Testis (tissue), 2 donors: ENCODE results near the gene ZNF8.

ENCODE experiments used
- POLR2A ChIP-seq: fragments of 450-650 bp; IDR thresholded peaks from one replicate; pipeline ENCODE4 v1.6.1; 2017; ENCODE audit warnings: antibody characterized with exemption, mild to moderate bottlenecking, moderate library complexity
- TF ChIP-seq, protein P1 (sequence below), 3 experiments: fragments of 450-650 bp in 2 of 3; fragments of 200-600 bp in 1 of 3; sonication (generic) in 1 of 3; IDR thresholded peaks; one replicate each; pipeline ENCODE4 v1.5.1; 2016 to 2019; ENCODE audit warnings: antibody characterized with exemption in 3 of 3, mild to moderate bottlenecking in 2 of 3, moderate library complexity in 1 of 3

DNA sequence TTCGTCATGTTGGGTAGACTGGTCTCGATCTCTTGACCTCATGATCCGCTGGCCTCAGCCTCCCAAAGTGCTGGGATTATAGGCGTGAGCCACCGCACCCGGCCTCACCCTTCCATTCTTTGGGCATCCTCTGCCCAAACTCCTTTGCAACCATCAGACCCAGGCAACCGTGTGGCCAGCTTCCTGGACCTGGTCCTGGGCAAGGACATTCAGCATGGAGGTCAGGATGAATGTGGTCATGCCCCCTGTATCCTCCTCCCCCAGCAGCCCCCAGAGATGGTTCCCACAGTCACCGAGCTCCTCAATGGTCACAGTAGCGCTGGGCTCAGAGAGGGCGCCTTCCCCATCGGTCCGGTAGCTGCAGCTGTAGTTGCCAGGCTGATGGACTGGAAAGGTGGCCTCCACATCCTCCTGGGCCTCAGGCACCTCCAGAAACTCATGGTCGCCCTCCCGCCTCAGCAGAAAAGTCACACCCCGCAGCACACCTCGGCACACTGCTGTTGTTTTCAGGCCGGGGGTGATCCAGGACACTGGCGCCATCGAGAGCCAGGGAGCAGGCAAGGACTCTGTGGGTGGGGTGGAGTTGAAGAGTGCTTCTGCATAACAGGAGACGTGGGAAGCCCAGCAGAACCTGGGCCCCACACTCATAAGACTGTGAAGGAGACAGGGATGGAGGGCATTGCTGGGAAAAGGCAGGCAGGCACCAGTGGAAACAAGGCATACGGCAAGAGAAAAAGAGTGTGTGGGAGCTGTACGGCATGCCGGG is 73.4 kb downstream of the ZNF8 start:
- TF ChIP-seq, protein P1, sequence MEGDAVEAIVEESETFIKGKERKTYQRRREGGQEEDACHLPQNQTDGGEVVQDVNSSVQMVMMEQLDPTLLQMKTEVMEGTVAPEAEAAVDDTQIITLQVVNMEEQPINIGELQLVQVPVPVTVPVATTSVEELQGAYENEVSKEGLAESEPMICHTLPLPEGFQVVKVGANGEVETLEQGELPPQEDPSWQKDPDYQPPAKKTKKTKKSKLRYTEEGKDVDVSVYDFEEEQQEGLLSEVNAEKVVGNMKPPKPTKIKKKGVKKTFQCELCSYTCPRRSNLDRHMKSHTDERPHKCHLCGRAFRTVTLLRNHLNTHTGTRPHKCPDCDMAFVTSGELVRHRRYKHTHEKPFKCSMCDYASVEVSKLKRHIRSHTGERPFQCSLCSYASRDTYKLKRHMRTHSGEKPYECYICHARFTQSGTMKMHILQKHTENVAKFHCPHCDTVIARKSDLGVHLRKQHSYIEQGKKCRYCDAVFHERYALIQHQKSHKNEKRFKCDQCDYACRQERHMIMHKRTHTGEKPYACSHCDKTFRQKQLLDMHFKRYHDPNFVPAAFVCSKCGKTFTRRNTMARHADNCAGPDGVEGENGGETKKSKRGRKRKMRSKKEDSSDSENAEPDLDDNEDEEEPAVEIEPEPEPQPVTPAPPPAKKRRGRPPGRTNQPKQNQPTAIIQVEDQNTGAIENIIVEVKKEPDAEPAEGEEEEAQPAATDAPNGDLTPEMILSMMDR (IDR thresholded peaks at IDR 0.05), result no peak
- TF ChIP-seq POLR2A, result no peak
